HG03342 (cell line): Measurements from ENCODE around the gene TFG.

Source experiments
- ATAC-seq: cut with Tn5 transposase; IDR thresholded peaks from one replicate; pipeline ENCODE4 v1.9.1; 2021; ENCODE audit warnings: mild to moderate bottlenecking, moderate library complexity; ENCODE audit not compliant: unreplicated experiment

The TFG gene

DNA sequence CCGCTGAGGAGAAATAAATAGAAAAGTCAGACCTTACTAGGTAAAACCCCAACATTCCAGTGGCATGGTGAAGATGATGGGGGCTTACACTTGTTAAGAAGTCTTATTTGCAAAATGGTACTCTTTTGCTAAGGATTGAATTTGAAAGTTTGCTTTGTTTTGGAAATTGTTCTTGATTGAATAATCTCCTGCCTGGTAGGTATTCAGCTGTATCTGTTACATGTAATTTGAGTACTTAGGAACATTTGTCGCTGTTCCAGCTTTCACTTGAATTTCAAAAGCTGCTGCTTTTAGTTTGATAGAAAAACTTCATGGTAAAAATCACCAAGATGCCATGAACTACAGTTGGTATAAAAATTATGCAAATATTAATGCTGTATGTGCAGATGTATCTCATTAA is 44.6 kb downstream of the TFG start:
- no peak for ATAC-seq

DNA sequence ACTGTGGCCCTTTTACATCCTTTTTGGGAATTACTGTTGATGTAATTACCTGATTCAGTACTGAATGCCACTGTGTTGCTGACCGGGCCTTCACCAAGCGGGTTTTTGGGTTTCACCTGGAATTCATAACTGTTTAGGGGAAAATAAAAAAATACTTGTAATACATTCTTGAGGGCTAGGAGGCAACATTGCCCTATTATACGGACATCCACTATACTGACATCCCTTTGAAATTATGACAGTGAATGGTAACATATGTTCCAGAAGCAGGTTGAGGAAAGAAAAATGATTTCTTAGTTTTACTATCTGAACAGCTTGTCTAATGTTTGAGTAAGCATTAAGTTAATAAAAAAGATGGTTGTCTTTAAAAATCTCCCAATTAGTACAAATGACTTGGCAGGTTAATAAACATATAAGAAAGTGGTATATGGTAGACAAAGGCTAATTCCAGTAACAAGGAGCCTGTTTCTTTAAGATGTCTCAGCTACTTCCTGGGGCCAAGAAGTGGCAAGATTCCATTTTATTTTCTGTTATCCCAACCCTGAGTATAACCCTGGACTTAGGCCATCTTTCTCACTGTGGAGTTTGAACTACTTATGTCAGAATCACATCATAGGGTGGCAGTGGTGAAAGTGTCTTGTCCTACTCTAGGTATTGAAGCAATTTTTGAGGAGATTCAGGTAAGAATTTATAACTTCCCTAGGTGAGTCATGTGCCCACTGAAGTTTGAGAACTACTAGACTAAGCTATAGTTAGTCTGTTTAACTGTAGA is 45.5 kb downstream of the TFG start:
- no peak for ATAC-seq

DNA sequence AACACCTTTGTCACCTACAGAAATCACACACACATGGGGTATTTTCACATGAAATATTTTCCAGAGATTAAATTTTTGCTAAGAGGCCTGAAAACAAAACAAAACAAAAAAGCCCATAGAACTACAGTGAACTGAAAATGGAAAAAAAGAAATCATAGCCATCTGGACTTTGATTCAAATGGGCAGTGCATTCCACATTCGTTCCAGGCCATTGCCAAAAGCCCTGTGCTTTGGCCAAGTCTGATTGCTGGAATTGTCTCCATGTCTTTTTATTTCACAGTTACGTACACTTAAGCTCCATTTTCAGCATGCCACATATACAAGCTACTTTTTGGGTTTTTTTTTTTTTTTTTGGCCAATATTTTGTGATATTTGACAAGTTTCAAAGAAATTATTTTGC is 47.1 kb downstream of the TFG start:
- ATAC-seq = no peak

DNA sequence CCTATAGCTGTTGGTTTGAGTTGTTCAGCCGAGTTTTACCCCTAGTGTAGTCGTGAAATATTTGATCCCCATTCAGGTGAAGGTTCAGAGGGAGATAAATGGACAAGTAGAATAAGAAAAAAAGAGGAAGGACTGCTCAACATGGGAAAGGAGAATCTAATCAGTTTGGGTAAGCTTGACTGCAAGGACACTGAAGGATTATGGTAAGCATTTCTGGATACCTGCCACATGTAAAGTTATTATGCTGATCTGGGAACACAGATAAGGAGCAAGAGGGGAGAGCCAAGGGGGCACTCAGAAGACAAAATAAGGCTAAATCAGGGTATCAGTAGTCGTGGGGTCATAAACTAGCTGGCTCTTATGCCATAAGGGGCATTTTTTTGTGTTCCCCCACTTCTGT is 49.9 kb downstream of the TFG start:
- ATAC-seq = no peak

DNA sequence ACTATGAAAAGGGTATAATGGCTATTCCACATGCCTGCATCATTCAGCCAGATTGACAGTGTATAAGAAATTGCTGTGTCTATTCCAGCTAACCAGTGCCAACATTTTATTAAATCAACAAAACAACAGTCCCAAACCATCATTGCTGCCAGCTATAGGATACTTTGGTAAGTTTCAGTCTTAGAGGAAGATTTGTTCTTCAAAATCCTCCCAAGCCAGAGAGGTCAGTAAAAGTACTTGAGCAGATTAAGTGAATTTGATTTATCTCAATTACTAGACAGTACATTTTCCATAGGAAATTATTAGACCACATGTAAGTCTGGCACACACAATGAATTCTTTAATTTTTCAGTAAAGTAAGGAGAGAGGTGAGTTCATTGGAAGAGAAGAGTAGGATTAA is 50.7 kb downstream of the TFG start:
- no peak for ATAC-seq

DNA sequence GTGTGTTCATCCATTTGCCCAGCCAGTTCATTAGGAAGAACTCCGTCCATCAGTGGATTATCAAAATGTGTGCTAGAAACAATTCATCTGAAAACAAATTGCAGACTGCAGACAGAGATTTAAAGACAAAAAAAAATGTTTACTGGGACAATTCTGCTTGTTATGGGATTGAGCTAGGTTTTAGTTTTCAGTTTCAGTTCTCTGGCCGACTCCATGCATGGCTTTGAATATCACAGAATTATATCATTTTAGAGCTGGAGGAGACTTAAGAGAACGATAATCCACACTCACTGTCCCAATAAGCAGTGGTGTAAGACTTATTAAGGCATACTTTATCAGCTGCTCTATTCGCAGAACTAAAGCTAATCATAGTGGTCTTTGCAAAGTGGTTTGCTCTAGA is 51.1 kb downstream of the TFG start:
- ATAC-seq = no peak

DNA sequence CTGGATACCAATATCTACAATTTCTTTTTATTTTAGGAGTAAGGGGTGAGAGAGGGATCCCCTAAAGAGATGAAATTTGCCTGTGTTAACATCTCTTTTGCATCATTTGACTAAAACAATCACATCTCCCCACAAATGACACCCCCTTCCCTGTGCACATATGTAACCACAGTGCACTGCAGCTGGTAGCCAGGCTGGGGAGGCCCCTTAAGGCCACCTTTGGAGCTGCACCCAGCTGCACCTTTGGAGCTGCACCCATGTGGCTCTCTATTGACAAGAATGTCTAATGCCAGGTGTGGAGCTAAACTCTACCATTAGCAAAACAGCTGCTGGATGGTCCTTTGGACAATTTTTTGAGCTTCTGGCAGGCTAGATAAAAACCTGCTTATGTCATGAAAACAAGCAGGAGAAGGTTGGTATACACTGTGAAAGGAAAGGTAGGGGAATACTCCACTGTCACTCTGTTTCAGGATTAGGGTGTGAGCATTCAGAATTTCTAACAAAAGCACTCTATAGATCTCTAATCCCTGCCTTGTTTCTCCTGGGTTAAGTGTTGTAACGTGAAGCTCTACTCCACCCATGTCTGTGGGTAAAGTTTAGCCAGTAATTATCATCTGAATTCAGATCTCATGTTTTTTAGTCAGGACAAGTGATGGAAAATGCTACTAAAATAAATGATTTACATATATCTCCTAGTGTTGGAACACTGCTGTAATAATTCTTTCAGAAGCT is 52.1 kb downstream of the TFG start:
- peak; percentile 88 for ATAC-seq

DNA sequence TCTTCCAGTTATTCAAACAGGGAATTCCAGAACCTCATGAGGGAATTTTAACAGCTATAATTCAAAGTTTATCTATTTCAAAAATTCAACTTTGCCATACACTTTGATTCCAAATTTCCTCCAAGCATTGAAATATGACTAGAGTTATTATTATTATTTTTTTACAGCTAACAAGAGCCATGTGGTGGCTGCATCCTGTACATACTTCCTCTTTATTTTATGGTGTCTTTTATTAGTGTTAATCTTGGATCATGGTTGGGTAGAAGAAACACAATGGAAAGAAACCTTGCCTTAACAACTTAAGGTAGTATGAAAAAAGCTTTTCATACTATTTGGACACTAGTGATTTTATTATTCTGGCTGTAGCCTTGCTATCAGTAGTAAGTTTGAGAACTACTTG is 52.7 kb downstream of the TFG start:
- ATAC-seq = no peak

DNA sequence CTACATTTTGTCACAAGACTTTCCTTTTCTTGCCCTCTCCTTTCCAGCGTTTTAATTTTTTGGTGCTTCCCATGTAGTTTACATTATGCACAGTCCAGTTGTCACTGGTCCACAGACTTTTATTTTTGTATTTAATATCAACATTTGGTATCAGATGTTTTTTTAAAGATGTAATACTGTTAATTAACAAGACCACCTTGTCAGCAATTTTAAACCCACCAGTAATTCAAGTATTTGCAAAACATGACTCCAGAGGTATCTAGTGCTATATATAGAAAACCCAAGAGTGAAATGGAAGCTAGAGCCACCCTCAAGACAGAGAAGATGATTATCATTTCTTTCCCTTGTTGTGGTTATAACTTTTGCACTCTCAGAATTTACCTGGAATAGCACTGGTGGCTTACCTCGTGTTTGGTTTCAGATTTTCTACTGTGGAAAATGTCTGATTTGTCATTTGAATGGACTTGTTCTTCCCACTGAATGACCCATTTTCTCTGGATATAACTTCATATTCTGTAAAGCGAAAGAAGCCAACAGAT is 56.2 kb downstream of the TFG start:
- no peak for ATAC-seq

DNA sequence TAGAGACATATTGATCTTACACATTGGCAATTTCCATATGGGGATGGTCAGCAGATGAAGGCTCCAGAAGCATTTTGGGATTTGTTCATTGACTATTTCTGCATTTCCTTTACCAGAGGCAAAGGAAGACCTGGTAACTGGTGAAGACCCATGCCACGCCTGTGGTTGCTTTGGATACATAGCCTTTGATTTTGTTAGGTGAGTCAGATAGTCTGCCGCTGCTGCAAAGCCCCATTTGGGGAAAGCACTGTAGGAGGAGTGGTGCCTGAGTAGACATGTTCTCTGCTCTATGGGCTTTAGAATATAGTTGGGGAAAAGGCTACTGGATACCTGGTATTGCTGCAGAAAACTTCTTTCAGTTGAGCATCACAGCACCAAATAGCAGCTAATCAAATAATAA is 56.8 kb downstream of the TFG start:
- no peak for ATAC-seq

DNA sequence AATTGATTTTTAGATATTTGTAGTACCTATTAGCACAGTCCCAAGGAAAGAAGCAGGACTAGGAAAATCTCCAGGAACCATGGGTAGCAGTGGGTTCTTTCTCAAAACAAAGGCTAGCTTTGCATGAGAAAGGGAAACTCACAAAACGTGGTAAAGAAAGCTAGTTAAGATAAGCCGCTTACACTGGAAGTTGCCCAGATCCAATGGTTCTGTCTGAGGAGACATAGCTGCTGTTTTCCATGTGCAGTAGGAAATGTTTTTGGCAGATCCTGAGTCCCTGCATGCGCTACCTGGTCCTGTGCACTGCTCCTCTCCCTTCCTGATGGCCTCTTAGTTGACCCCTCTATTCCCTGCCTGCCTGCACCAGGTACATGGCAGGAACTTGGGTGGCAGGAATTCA is 60.4 kb downstream of the TFG start:
- ATAC-seq = no peak

DNA sequence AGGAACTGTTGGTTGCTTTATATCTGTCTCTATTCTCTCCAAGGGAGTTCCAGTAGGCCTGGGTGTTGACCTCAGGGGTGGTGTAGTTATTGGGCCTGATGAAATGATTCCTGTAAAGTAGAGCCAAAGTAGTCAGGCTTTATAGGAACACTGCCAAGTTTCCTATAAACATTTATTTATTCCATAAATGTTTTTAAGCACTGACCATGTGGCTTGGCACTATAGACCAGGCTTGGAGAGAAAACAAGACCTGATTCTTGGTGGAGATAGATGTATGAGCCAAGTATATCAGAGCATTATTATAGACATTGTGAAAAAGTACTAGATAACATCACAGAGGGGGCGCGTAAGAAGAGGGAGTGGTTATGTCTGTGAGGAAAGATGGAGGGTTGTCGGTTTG is 65.9 kb downstream of the TFG start:
- no peak for ATAC-seq

DNA sequence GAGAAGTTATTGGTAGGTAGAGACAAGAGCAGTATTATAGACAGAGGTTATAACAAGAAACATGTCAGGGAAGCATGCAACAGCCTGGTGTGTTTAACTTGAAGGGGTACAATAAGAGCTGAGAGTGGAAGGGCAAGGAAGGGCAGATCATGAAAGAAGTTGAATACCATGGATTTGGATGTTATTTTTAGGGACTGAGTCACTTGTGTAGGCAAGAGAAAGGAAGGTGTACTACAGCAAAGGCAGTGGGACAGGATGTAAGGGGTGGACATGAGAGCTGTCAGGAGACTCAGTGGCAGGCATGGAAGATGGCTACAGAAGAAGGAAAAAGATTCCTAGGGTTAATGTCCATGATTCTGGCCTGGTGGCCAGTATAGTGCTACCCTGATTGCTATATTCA is 66.4 kb downstream of the TFG start:
- ATAC-seq = no peak

DNA sequence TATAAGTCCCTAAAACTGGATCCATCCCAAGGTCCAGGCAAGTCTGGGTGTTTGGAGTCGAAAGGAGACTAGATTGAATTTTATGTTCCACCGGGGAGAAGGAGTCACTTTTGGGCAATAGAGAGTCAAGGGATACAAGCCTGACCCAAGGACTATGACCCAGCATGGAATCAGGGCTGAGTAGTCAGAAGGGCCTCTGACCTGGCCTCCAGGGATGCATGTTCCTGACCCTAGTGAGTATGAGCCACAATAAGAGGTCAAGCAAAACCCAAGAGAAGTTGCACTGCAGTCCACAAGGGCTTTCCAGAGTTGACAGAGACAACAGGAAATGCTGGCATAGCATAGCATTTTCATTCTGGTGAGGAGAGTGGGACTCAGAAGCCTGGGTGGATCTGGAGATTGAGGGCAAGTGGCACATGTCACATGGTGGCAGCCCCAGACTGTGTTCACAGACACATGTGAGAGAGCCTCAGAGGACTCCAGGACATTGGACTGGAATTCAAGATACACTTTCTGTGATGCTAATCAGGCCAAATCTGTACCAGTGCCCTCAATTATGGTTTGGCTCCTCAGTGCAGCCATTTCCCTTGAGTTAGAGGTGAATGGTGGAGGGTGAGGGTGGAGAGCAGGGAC is 66.9 kb downstream of the TFG start:
- no peak for ATAC-seq

DNA sequence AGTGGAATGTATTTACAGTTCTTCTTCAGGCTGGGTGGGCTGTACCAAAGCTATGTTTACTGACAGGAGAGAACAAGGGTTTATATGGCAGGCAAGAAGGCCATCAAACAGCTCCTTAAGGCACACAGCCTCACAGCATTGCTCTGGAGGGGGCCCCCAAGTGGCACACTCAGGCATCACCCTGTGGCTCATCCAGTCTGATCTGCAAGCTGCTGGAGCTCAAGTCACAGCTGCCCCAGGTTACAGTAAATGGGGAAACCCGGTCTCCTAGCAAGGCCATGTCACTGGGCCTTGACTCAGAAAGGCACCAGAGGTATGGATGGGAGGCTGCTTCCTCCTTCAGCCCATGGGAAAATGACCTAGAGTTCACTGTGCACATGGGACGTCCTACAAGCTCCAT is 67.5 kb downstream of the TFG start:
- no peak for ATAC-seq

DNA sequence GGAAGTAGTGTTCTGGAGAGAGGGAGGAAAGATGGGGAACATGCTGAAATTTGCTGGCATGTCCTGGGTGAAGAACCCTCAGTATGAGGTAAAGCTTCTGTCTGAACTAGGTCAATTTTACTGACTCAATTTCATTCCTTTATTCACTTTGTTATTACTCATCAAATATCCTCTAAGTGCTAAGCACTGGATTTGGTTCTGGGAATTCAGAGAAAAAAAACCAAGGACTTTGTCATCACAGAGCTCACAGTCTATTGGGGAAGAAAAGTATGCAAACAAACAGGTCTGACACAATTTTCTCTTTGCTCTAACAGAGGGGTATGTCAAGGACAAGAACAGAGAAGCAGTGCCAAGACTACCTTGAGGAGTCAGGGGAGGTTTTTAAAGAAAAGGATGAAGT is 68.0 kb downstream of the TFG start:
- no peak for ATAC-seq

DNA sequence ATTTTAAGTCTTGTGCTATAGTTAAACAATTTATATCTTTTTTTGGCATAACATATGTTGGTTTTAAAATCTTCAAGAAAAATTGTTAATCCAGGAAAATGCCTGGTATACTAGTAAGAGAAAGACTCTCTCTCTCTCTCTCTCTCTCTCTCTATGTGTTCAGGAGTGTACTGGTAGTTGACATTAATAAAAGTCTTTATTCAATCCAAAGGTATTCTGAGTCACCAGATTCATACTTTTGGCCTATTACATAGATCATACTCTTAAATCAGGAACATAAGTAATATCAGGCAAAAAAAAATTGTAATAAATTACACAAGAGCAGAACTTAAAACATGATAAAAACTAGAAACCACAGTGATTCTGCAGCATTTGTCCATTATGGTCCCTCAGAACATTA is 70.2 kb downstream of the TFG start:
- ATAC-seq = no peak

DNA sequence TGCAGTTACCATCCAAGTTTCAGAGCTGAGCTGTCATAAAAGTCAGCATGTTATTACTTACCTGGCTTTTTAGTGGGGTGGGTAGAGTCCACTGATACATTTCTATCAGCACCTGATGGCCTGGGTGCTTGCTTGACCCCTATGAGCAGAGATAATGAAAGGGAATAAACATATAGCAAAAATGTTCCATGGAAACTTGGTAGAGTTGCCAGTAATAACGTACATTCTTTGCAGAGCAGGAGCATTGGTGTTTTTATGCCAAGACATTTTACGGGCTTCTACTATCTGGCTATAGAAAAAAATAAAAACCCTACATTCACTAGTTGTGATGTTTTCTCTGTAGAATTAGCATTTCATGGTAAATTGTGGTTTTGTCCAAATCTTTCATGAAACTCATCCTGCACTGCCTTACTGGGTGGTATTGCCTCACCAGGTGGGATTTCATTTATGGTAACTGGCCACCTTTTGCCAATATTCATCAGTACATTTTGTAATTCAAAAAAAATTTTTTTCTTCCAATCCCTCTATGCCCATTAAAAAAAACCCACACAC is 70.9 kb downstream of the TFG start:
- ATAC-seq = no peak

DNA sequence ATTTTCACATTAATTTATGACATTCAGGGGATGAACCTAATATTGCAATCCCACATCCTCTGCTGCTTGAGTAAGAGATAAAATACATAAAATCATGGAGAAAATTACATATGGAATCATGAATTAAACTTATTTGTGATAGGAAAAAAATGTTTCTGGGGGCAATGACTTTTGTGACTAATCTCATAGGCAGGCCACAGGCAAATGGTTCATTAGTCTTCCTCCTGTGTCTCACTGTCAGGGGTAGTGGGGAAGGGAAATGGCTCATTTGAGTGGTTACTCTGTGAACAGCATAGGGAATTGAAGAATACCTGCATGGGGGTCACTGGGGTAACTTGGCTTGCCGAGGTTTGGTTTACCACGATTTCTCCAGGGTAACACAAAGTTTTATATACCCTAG is 72.0 kb downstream of the TFG start:
- ATAC-seq = no peak

DNA sequence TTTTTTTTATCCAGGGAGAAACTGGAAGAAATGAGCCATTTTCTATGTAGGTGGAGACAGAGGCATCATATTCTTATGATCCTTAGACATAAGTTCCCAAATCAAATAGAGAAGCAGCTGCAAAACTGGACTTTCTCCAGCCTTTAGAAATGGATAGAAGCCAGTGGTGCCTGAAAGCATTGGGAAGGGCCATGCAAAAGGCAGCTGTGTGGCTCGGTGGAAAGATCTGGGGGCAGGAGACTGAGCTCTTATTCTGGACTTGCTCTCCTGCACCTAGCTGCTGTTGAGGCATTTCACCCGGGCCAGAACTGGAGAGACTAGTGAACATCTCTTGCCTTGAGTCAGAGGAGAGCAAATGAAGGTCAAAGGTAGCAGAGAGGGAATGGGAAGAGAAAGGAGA is 73.1 kb downstream of the TFG start:
- no peak for ATAC-seq

DNA sequence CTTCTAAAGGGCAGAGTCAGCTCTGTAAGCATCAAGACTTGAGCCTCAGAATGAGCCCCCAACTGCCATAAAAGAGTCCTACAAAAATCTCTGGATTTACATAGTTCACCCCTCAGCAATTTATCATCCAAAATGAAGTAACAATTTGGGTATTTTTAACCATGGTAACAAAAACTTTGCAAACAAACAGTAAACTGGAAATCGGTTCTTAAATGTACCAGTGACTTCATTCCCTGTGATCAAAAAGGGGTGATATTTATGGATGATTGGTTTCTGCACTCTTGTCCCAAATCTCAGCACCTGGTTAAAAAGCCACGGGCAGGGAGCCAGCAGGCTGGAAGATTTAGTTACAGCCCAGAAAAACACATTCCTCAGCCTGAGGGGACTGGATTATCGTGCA is 73.6 kb downstream of the TFG start:
- no peak for ATAC-seq

DNA sequence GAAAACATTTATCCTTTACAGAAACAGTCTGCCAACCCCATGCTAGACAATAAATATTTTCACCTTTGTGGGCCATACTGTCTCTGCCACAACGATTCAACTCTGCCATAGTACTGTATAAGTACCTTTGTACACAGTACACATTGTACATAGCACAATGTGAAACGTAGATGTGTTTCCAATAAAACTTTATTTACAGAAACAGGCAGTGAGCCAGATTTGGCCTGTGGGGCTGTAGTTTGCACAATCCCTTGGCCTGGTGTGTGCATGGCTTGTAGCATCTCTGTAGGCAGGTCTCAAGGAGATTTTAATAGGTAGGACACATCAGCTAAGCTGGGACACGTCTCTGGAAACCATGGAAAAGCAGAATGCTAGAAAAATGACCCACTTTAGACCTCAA is 74.3 kb downstream of the TFG start:
- ATAC-seq = no peak
